PC-9 (cell line): ENCODE results near the gene ACP1.

ENCODE experiments used
- CTCF ChIP-seq: fragments of 200-600 bp; sonication (generic); conservative IDR thresholded peaks from 2 replicates; pipeline ENCODE4 v1.6.1; 2017; ENCODE audit warnings: mixed run types, antibody characterized with exemption, mild to moderate bottlenecking, moderate library complexity
- EZH2 ChIP-seq: fragments of 200-600 bp; sonication (generic); IDR thresholded peaks from 2 replicates; pipeline ENCODE4 v1.8.0; 2017; ENCODE audit warnings: antibody characterized with exemption, low read depth

GRCh38 chr2:257429-257828, 7.3 kb upstream of the ACP1 start:
- TF ChIP-seq CTCF = no peak
- TF ChIP-seq EZH2 = no peak
